Left lung (tissue), 10 donors: ENCODE results near the gene ARAP3. TPM values are rescaled to one million over a fixed set of nuclear protein-coding genes. Genes with fewer than 3 reads are reported as not detected.

Source experiments
- ATAC-seq: fragments of 200-7000 bp; cut with Tn5 transposase; one replicate; pipeline ENCODE4 v1.9.1; 2020; ENCODE audit warnings: moderate library complexity
- DNase-seq, 4 donors: peaks; one replicate each; pipeline ENCODE4 v3.0.0-alpha.2; 2013 to 2020
- H3K27ac ChIP-seq, 2 donors: fragments of 200-600 bp; sonication (generic) in 1 of 2; one replicate each; pipeline versions ENCODE4 v1.5.0 to v1.8.0; 2020 to 2021
- H3K27me3 ChIP-seq, 2 donors: fragments of 200-600 bp; sonication (generic) in 1 of 2; one replicate each; pipeline versions ENCODE4 v1.5.0 to v1.8.0; 2020 to 2021
- H3K36me3 ChIP-seq, 2 donors: fragments of 200-600 bp; sonication (generic) in 1 of 2; one replicate each; pipeline versions ENCODE4 v1.5.0 to v1.8.0; 2020 to 2021
- H3K4me1 ChIP-seq, 2 donors: fragments of 200-600 bp; one replicate each; pipeline ENCODE4 v1.8.0; 2021
- H3K4me3 ChIP-seq, 2 donors: fragments of 200-600 bp; sonication (generic) in 1 of 2; one replicate each; pipeline versions ENCODE4 v1.5.0 to v1.8.0; 2020 to 2021; ENCODE audit warnings: mild to moderate bottlenecking in 1 of 2
- H3K9me3 ChIP-seq, 2 donors: fragments of 200-600 bp; sonication (generic) in 1 of 2; one replicate each; pipeline versions ENCODE4 v1.5.0 to v1.8.0; 2020 to 2021
- intact Hi-C, 2 donors: fragments of 100-400 bp; cut with DNase I; formaldehyde crosslinking; loops; one replicate each; pipeline versions ENCODE4 v1.11.2 to v1.14.2; 2022
- polyA plus RNA-seq, 6 donors: library from polyadenylated mRNA; unstranded; fragments of 120-200 nt; gene quantifications; one replicate each; pipeline ENCODE4 v1.2.1, GENCODE V29; 2013; ENCODE audit not compliant: insufficient read length in 6 of 6
- total RNA-seq, 2 donors: library from RNA; stranded (reverse); fragmentation: NEBNext Ultra II Directional; extraction: Animal tissue kit (Norgen Biotek cat#: 25700); gene quantifications; one replicate each; pipeline ENCODE4 v1.2.1, GENCODE V29; 2021
- TF ChIP-seq, protein P1 (sequence below), 2 donors: fragments of 200-600 bp; sonication (generic) in 1 of 2; IDR thresholded peaks; one replicate each; pipeline versions ENCODE4 v1.5.0 to v1.8.0; 2021; ENCODE audit warnings: antibody characterized with exemption in 2 of 2
- donor health status: DM: no; HTN: yes; CAD: no.
- donor health status: DM: no; HTN: no; CAD: no.

Gene ARAP3
- total and polyA plus RNA-seq, 8 donors, result 20.5 to 53.9 (median 41.3) TPM

DNA sequence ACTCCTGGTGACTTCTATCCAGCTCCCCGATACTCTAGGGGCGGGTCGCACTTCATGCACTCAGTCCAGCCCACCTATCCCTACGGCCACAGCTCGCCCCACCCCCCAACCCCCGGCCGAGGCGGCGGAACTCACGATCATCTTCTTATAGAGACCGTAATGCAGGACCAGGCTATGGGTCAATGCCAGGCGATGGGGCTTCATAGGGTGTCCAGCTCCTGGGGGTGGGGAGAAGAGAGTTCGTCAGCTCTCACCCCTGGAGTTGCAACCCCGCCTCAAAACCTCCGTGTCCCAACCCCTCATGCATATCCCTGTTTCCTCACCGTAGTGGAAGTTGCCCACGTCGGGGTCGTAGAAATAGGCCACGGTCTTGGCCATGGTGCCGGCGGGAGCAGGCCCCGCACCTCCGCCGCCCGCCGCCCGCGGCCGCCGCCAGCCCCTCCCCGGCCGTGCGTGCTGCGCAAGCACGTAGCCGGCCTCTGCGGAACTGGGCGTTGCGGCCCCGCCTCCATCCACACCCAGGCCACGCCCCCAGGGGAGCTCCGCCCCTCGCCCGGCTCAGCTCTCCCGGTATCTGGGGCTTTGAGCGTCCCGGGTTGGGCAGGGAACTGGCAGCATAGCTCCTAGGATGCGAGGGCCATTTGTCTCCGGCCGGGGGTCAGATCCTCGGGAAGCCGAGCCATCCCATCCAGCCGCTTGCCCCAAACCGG, 45.5 kb downstream of the ARAP3 start, which contains the start of the genes HDAC3 and RELL2:
HDAC3 (minus strand) TSS at position 437 of the 710 bp plus-strand sequence; CDS start at position 378, 59 bp downstream.
RELL2 (plus strand) TSS at position 585 of the 710 bp plus-strand sequence. CDS start 1,229 bp downstream, outside the sequence.
- H3K9me3 ChIP-seq, result no peaks in the 10 kb centered on the region
- peak within 1 kb of the TSS; percentile 44 to 69 for H3K27ac ChIP-seq
- TF ChIP-seq, protein P1, sequence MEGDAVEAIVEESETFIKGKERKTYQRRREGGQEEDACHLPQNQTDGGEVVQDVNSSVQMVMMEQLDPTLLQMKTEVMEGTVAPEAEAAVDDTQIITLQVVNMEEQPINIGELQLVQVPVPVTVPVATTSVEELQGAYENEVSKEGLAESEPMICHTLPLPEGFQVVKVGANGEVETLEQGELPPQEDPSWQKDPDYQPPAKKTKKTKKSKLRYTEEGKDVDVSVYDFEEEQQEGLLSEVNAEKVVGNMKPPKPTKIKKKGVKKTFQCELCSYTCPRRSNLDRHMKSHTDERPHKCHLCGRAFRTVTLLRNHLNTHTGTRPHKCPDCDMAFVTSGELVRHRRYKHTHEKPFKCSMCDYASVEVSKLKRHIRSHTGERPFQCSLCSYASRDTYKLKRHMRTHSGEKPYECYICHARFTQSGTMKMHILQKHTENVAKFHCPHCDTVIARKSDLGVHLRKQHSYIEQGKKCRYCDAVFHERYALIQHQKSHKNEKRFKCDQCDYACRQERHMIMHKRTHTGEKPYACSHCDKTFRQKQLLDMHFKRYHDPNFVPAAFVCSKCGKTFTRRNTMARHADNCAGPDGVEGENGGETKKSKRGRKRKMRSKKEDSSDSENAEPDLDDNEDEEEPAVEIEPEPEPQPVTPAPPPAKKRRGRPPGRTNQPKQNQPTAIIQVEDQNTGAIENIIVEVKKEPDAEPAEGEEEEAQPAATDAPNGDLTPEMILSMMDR (IDR thresholded peaks at IDR 0.05), result no peak
- intact Hi-C loops, result no loop called here
- ATAC-seq (peak; percentile 98), DNase-seq (peak; percentile 90 to 99 (median 95))
- peak within 1 kb of the TSS; percentile 68 to 93 for H3K4me3 ChIP-seq
- H3K4me1 ChIP-seq, result peaks cover 14 to 47% of the 10 kb centered on the region in 2 donors
- no peaks in the 10 kb centered on the region for H3K27me3 ChIP-seq
- H3K36me3 ChIP-seq, result peaks cover 0 to 17% of the 10 kb centered on the region in 2 donors

GRCh38 chr5:141636106-141636412, 46.0 kb downstream of the ARAP3 start:
- intact Hi-C loops, result no loop called here
- H3K36me3 ChIP-seq, result peaks cover 0 to 12% of the 10 kb centered on the region in 2 donors
- no peak for DNase-seq

DNA sequence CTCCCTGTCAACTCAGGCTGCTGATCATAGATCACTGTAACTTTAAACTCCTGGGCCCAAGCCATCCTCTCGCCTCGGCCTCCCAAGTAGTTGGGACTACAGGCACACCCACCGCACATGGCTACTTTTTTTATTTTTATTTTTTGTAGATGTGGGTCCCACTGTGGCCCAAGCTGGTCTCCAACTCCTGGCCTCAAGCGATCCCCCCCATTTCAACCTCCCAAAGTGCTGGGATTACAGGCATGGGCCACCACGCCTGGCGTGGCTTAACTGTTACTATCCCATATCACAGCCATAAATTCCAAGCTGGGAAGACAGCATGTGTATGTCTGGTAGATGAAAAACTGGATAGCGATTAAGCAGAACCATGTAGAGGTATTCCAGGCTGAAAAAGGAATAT, 46.4 kb downstream of the ARAP3 start:
- no peak for ATAC-seq
- intact Hi-C loops, result no loop called here

More at GRCh38 chr5:141636106-141636412, 46.0 kb downstream of the ARAP3 start:
- Histone ChIP-seq H3K4me1 (peaks cover 14 to 47% of the 10 kb centered on the region in 2 donors), H3K27ac (peak overlapping the region; percentile 44 to 69), H3K4me3 (peak overlapping the region; percentile 68 to 93), H3K9me3 (no peaks in the 10 kb centered on the region), H3K27me3 (no peaks in the 10 kb centered on the region)
- no peak for ATAC-seq
- TF ChIP-seq, protein P1 (IDR thresholded peaks at IDR 0.05), result no peak

GRCh38 chr5:141634720-141635119, 47.3 kb downstream of the ARAP3 start:
- no peak overlapping the region for H3K27ac ChIP-seq
- peaks cover 0 to 21% of the 10 kb centered on the region in 2 donors for H3K36me3 ChIP-seq
- DNase-seq, result no peak
- TF ChIP-seq, protein P1 (IDR thresholded peaks at IDR 0.05), result no peak
- ATAC-seq, result no peak
- H3K27me3 ChIP-seq, result no peaks in the 10 kb centered on the region
- no peak overlapping the region for H3K4me3 ChIP-seq
- intact Hi-C loops, result no loop called here
- peaks cover 14 to 47% of the 10 kb centered on the region in 2 donors for H3K4me1 ChIP-seq
- no peaks in the 10 kb centered on the region for H3K9me3 ChIP-seq

More for the DNA sequence above, 46.4 kb downstream of the ARAP3 start:
- H3K4me1 ChIP-seq, result peaks cover 14 to 47% of the 10 kb centered on the region in 2 donors
- H3K36me3 ChIP-seq, result peaks cover 0 to 12% of the 10 kb centered on the region in 2 donors
- no peak overlapping the region for H3K27ac ChIP-seq
- no peaks in the 10 kb centered on the region for H3K27me3 ChIP-seq
- peak overlapping the region; percentile 68 to 93 for H3K4me3 ChIP-seq
- TF ChIP-seq, protein P1 (IDR thresholded peaks at IDR 0.05), result no peak
- H3K9me3 ChIP-seq, result no peaks in the 10 kb centered on the region
- no peak for DNase-seq

GRCh38 chr5:141633871-141634561, 48.0 kb downstream of the ARAP3 start:
- TF ChIP-seq, protein P1 (IDR thresholded peaks at IDR 0.05), result no peak
- Histone ChIP-seq H3K27ac (no peak overlapping the region), H3K36me3 (peaks cover 0 to 28% of the 10 kb centered on the region in 2 donors), H3K9me3 (no peaks in the 10 kb centered on the region), H3K4me1 (peaks cover 14 to 47% of the 10 kb centered on the region in 2 donors), H3K27me3 (no peaks in the 10 kb centered on the region), H3K4me3 (no peak overlapping the region)
- intact Hi-C loops, result no loop called here
- DNase-seq, result no peak
- no peak for ATAC-seq
